Measurements from ENCODE around the gene MYH14. TPM values are rescaled to one million over a fixed set of nuclear protein-coding genes. Genes with fewer than 3 reads are reported as not detected.

The MYH14 gene
- total RNA-seq, 6 donors from 2014 or later = 145 to 351 (median 208) TPM

GRCh38 chr19:50277966-50278580 is 74.7 kb downstream of the MYH14 start:
- 84 to 91% methylated on average over 11 to 14 of the region's 14 CpGs for WGBS, 2 donors
- DNase-seq (peak in 1 of 2 donors; percentile 52), ATAC-seq (ENCODE audit: low FRiP score in 2 of 2) (no peak)
- TF ChIP-seq POLR2AphosphoS5 (IDR thresholded peaks at IDR 0.05) (no peak), EP300 (IDR thresholded peaks at IDR 0.05) (no peak), POLR2A (IDR thresholded peaks at IDR 0.05) (no peak), CTCF (IDR thresholded peaks at IDR 0.05) (no peak)
- Histone ChIP-seq H3K36me3 (peaks cover 2 to 73% (median 47%) of the 10 kb centered on the region in 4 donors), H3K4me3 (no peak overlapping the region), H3K27me3 (no peaks in the 10 kb centered on the region), H3K27ac (no peak overlapping the region), H3K4me1 (no peaks in the 10 kb centered on the region), H3K9me3 (no peaks in the 10 kb centered on the region)

GRCh38 chr19:50280074-50280473 is 76.7 kb downstream of the MYH14 start:
- DNase-seq (peak in 1 of 2 donors; percentile 59), ATAC-seq (ENCODE audit: low FRiP score in 2 of 2) (peak in 1 of 2 donors; percentile 16)
- TF ChIP-seq POLR2AphosphoS5 (IDR thresholded peaks at IDR 0.05) (no peak), POLR2A (IDR thresholded peaks at IDR 0.05) (no peak), EP300 (IDR thresholded peaks at IDR 0.05) (no peak), CTCF (IDR thresholded peaks at IDR 0.05) (no peak)
- Histone ChIP-seq H3K4me1 (no peaks in the 10 kb centered on the region), H3K27ac (no peak overlapping the region), H3K4me3 (no peak overlapping the region), H3K36me3 (peaks cover 0 to 63% (median 47%) of the 10 kb centered on the region in 4 donors), H3K27me3 (no peaks in the 10 kb centered on the region), H3K9me3 (no peaks in the 10 kb centered on the region)
- WGBS, 2 donors = 65 to 93% methylated on average over 8 to 14 of the region's 14 CpGs

DNA sequence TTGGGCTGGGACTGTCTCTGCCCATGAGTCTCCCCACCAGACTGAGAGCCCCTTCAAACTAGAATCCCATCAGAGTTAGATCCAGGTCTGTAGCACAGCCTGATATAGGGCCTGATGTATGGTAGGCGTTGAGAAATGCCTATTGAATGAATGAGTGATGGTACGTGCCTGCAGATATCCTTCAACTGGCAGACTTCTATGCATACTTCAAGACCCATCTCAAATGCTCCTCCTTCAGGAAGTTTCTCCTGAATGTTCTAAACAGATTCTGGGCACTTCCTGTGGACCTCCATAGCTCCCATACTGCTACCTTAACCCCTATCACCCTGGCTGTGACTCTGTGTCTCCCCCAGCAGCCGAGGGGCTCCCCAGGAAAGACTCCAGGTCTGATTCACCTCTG is 77.6 kb downstream of the MYH14 start:
- no peak overlapping the region for H3K4me3 ChIP-seq
- no peak for DNase-seq
- H3K27me3 ChIP-seq = no peaks in the 10 kb centered on the region
- peaks cover 0 to 60% (median 43%) of the 10 kb centered on the region in 4 donors for H3K36me3 ChIP-seq
- peak in 1 of 2 donors; percentile 41 for ATAC-seq (ENCODE audit: low FRiP score in 2 of 2)
- no peak for TF ChIP-seq POLR2A (IDR thresholded peaks at IDR 0.05)
- TF ChIP-seq EP300 (IDR thresholded peaks at IDR 0.05) = no peak
- TF ChIP-seq POLR2AphosphoS5 (IDR thresholded peaks at IDR 0.05) = no peak
- WGBS, 2 donors = 77 to 79% methylated on average over 3 of the region's 3 CpGs
- no peaks in the 10 kb centered on the region for H3K4me1 ChIP-seq
- H3K27ac ChIP-seq = no peak overlapping the region
- H3K9me3 ChIP-seq = peaks cover 0 to 1% (median under 1%) of the 10 kb centered on the region in 4 donors

GRCh38 chr19:50281491-50281890 is 78.1 kb downstream of the MYH14 start:
- DNase-seq (peak in 1 of 2 donors; percentile 72), ATAC-seq (ENCODE audit: low FRiP score in 2 of 2) (no peak)
- Histone ChIP-seq H3K36me3 (peaks cover 0 to 60% (median 43%) of the 10 kb centered on the region in 4 donors), H3K4me3 (no peak overlapping the region), H3K9me3 (peaks cover 0 to 6% (median 3%) of the 10 kb centered on the region in 4 donors), H3K27me3 (no peaks in the 10 kb centered on the region), H3K4me1 (no peaks in the 10 kb centered on the region), H3K27ac (no peak overlapping the region)
- WGBS, 2 donors = 90 to 94% methylated on average over 13 to 21 of the region's 22 CpGs
- TF ChIP-seq CTCF (IDR thresholded peaks at IDR 0.05) = no peak
- TF ChIP-seq POLR2AphosphoS5 (IDR thresholded peaks at IDR 0.05) = no peak
- no peak for TF ChIP-seq POLR2A (IDR thresholded peaks at IDR 0.05)
- no peak for TF ChIP-seq EP300 (IDR thresholded peaks at IDR 0.05)

DNA sequence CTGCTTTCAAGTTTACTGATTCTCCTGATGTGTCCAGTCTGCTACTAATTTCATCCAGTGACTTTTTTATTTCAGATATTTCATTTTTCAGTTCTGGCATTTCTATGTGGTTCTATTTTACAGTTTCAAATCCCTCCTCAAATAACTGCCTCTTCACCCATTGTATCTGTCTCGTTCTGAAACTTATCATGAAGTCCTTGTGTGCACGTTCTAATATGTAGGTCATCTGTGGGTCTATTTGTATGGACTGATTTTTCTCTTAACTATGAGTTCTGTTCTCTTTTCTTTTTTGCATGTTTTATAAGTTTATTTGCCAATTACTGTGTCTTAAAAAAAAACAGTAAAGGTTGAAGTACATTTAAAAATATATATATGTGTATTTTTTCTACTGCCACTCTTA is 82.4 kb downstream of the MYH14 start:
- Histone ChIP-seq H3K27ac (no peak overlapping the region), H3K4me3 (no peak overlapping the region), H3K36me3 (peaks cover 0 to 77% (median 45%) of the 10 kb centered on the region in 4 donors), H3K4me1 (no peaks in the 10 kb centered on the region), H3K9me3 (peaks cover 0 to 6% (median 3%) of the 10 kb centered on the region in 4 donors), H3K27me3 (no peaks in the 10 kb centered on the region)
- DNase-seq (no peak), ATAC-seq (ENCODE audit: low FRiP score in 2 of 2) (no peak)
- WGBS, 2 donors = 77 to 83% methylated on average over 2 of the region's 2 CpGs
- TF ChIP-seq CTCF (IDR thresholded peaks at IDR 0.05) (no peak), POLR2AphosphoS5 (IDR thresholded peaks at IDR 0.05) (no peak), POLR2A (IDR thresholded peaks at IDR 0.05) (no peak), EP300 (IDR thresholded peaks at IDR 0.05) (no peak)
